ENCODE results near the gene SEMA4D.

The SEMA4D gene

DNA sequence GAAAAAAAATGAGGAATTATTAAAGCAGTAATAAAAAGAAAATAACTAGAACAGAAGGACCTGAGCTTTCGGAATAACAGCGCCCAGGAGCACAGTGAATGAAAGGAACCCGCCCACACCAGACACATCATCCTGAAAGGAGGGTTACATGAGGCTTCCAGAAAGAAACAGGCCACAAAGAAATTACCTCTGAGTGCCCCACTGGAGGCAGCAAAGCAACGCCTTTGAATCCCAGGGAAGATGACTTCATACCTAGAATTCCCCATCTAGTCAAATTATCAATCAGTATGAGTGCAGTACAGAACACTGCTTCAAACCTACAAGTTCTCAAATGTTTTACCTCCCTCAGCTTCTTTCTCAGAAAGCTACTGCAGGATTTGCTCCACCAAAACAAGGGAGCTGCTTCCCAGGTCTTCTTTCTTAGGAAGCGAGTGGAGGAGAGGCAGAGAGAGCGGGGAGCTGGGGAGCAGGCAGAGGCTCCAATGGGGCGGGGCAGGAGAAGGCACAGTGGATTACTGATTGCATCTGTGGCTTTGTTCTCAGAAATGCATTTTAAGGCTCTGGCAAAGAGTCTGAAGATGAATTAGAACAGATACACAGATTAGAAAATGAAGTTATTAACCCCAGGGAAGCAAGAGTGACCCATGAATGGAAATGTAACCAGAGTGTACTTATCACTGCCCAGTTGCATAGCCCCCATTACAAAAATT is 87.1 kb downstream of the SEMA4D start:
- no peak for DNase-seq (ENCODE audit: low read depth)

GRCh38 chr9:89410022-89410421 is 87.9 kb downstream of the SEMA4D start:
- no peak for DNase-seq (ENCODE audit: low read depth)

- no peak for DNase-seq (ENCODE audit: low read depth)
Measured at GRCh38 chr9:89409466-89409865, 88.4 kb downstream of the SEMA4D start.

DNA sequence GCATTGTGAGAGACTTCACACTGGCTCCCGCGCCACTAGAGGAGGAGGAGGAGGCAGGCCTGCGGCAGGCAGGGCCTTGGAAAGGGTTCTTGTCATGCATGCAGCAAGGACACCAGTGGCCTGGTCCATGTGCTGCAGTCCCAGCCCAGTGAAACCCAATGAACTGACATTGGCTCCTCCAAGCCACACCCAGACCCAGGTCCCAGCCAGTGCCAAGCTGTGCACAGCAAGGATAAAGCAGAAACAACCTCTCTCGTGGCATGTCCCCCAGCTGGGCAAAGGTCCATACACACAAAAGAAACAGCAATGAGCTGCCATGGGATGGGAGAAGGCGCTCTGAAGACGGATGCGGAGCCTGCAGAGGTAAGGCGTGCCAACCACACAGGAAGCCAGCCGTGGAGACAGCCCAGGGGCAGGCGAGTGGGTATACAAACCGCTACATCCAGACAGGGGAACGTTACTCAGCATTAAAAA is 89.2 kb downstream of the SEMA4D start:
- DNase-seq (ENCODE audit: low read depth) = no peak

DNA sequence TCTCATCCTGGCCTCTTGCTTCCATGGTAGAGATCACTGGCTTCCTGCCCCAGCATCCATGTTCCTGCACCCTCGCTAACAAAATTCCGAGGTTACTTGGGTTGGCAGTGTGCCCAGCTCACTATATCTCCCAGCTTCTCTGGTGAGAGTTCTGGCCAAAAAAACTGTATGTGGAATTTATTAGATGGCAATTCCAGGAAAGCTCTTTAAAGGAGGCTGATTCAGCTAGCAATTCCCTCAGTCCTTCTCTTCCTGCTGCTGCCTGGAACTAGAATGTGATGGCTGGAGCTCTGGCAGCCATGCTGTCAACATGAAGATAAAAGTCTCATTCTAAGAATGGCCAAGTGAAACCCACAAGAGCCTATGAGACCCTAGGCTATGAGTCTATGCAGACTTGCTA is 90.8 kb downstream of the SEMA4D start:
- DNase-seq (ENCODE audit: low read depth) = no peak

GRCh38 chr9:89405826-89406225 is 92.1 kb downstream of the SEMA4D start:
- DNase-seq (ENCODE audit: low read depth) = no peak

- DNase-seq (ENCODE audit: low read depth) = no peak
Measured at GRCh38 chr9:89404074-89404473, 93.8 kb downstream of the SEMA4D start.

DNA sequence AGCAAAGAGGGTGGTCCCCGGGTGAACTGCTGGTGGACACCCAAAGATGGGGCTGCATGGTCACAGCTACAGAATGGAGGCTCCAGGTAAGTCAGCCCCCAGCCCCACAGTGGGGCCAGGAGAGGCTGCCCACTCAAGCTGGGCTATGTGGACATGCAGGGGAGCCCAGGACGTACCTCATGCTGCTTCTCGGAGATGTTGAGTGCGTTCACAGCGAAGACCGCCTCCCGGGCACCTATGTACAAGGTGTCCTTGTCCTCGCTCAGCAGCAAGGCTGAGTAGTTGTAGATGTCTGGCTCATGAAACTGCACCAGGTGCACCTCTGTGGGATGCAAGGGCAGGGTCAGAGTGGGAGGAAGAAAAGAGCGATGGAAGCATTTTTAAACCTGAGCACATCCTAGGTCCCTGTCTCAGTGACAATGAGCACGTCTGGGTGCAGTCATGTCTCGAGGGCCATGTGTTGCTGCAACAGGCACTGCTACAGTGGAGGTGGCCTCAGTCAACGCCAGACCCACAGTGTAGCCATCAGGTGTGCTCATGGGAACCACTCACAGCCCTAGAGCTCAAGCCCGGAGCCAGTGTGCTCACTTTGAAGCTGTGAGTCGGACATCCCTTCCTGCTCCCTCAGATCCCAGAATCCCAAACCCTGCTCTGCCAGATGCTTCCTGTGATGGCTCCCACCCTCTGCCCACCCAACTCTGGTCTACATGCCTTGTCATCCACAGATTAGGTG is 95.1 kb downstream of the SEMA4D start:
- DNase-seq (ENCODE audit: low read depth) = no peak

DNA sequence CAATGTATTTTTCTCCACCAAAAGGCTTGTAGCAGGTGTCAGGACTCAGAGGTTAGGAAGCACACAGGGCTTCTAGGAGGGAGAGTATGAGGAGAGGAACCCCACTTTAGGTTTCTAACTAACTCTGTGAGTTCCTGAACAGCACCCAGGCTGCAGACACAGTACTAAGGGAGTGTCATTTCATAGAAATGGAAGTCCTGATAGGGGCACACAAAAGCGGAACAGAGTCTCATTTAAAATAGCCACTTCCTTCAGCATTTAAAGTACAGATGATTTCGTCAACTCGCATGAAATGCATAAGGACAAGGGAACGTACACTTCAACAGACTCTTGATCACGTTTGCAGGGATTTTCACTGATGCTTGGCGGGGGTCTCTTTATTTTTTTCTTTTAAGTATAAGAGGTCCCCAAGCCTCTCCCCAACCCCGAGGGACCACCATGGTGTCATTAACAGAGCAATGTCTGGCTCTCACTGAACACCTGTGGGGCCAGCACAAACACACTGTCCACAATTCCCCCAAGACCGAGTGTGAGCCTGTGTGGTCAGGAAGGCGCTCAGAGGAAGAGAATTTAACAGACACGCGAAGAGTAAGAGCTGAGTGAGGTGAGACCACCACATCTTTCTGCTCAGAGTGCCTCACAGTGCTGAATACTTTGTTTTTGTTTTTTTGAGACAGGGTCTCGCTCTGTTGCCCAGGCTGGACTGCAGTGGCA is 97.4 kb downstream of the SEMA4D start:
- no peak for DNase-seq (ENCODE audit: low read depth)

GRCh38 chr9:89398621-89399020 is 99.3 kb downstream of the SEMA4D start:
- DNase-seq (ENCODE audit: low read depth) = no peak

DNA sequence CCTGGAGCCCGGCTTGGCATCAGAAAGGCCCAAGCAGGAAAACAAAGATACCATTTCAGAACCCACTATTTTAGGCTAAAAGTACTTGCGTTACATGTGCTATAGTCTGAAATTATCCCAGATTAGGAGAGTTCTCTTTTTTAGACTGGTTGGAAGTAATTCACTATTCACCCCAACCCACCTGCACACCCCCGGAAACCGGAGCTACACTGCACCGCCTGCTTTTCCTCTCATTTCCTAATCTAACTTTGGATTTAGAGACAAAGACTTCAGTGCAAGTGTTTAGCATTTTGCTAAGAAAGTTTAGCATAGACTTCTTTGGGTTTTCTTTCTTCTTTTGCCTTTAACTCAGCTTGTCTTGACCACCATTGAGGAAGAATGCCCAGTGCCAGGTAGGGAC is 100.4 kb downstream of the SEMA4D start:
- DNase-seq (ENCODE audit: low read depth) = no peak

DNA sequence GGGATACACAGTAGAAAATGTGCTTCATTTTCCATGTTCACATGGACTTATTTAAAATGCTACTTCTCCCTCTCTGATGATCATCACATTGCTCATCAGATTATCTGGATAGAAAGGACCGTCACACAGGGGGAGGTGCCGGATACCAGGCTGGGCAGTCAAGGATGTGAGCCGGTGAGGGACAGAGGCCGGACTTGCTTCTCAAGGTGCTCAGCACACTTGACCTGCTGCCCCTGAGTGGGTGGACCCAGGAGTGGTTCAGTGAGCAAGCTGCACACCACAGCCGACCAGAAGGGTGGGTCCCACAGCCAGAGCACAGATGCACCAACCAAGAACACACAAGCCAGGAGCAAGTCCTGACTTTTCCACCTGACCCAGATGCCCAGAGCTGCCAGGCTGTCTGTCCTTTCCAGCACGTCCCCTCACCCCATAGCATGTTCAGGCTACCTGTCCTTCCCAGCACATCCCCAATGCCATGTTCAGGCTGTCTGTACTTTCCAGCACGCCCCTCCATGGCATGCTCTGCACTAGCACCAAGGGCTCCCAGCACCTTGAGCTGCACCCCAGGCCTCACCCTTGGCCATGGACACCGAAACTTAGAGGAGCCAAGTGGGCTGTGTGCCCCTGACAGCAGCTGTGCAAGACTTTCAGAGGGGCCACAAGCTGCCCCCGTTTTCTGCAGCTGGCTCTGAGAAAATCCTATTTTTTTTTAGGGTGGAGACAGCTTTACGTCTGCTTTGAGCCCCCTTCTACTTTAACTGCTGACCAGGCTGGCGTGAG is 101.8 kb downstream of the SEMA4D start:
- DNase-seq (ENCODE audit: low read depth) = no peak

DNA sequence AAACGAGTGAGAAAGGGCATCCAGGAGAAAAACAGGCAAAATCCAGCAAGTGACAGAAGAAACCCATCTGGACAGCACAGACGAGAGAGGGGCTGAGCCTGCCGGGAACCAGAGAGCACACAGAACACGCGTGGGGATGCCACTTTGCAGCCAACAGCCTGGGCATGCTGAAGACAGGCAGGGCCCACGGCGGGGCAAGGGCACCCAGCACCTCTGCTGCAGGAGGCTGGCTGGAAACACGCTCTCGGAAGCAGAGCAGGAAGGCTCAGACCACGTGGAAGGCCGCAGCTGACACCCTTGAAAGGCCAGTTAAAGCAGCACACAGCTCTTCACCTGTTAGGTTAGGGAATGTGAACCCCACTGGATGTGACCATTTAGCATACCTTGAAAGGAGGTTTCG is 103.5 kb downstream of the SEMA4D start:
- no peak for DNase-seq (ENCODE audit: low read depth)

DNA sequence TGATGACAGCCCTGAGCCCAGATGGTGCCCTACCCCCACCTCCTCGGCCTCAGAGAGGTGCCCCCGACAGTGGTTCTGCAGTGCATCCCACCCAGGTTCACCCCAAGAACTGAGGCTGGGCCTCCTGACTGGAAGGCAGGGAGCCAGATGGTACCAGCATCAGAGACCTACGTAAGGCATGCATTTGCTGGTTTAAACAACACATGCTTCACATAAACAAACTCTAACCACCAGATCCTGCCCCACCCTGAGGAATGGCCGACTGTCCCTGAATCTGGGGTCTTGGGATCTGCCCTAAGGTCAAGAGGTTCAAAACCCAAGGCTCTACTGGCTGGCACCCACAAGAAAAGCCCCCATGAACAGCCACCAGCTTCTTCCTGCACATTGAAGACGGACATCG is 106.3 kb downstream of the SEMA4D start:
- no peak for DNase-seq (ENCODE audit: low read depth)

DNA sequence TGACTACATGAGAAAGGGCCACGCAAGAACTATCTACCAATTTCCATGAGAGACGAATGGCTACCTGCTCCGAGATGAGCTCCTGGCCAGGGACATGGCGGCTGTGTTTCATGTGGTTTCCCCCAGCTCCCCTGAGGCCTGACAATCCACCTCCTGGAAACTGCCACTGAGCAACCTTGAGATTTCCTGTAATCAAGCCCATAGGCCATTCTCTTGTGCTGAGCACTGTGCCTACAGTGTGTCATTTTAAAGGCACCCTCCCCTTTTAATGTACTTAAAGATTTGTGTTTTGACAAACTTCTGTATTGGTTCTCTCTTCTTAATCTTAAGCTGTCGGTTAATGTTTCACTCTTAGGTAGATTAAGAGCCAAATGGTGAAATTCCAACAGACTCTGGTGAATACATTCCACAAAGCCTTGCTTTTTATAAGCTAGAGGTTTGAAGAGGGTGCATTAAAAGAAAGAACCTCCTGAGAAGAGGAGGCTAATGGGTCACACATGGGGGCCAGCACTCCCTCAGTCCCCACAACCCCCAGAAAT is 107.3 kb downstream of the SEMA4D start:
- no peak for DNase-seq (ENCODE audit: low read depth)

DNA sequence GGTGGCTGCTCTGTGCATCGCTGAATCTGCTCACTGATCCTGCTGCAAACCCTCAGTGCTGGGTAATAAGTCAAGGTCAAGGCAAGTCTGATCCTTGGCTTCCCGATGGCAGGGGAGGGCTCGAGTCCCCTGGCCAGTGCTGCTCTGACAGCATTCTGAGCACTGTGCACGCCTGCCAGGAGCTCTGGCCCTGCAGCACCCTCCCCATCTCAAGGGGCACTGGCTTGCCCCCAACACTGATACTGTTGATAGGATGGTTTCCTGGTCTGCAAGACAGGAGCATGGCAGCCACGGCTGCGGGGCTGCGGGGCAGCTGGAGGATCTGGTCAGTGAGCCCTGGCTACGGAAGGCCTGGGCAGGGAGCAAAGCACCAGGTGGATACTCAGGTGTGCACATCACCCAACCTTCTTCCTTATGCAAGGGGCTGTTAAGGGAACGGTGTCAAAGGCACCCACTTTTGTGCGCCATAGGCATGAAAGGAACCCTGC is 107.8 kb downstream of the SEMA4D start:
- DNase-seq (ENCODE audit: low read depth) = no peak

DNA sequence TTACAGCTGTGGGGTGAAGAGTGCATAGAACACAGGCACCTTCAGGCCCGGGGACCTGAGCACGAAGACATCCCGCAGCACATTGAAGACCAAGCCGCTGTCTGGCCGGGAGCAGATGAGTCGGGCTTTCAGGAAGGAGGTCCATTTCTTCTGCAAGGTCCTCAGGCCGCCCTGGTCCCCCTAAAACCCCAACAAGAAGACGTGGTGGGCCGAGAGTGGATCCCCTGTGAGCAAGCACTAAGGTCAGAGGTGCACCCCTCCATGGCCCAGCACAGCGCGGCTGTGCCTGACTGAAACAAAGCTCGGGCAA is 109.1 kb downstream of the SEMA4D start:
- DNase-seq (ENCODE audit: low read depth) = no peak

DNA sequence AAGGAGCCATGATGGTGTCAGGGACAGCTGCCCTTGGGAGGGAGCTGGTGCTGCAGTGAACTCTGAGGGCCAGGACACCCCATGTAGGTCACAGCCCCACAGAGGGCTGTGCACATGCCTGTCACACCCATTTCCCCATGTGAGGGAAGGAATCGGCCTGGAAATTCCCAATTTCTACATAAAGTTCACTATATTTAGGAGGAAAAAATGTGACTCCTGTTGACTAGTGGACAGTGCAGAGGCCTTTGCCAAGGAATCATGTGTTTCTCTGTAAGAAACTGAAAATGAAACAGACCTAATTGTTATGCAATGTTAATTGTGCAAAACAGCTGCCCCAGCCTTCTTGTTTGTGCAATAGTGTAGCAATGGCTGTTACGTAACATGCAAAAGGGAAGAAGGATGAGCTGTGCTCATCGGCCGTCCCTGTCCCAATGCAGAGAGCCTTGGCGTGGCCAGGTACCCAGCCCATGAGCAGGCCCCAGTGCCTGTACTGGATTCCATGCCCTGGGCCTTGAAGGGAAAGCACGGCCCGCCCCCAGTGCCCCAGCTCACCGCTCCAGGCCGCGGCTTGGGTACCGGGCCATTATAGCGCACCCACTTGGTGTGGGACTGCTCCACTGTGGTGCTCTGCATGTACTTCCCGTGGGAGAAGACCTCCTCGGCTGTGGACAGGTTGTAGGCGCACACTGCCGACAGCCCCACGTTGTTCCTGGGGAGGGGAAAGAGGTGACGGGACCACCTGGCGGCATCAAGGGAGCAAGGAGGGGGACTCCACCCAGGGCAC is 109.6 kb downstream of the SEMA4D start:
- no peak for DNase-seq (ENCODE audit: low read depth)

DNA sequence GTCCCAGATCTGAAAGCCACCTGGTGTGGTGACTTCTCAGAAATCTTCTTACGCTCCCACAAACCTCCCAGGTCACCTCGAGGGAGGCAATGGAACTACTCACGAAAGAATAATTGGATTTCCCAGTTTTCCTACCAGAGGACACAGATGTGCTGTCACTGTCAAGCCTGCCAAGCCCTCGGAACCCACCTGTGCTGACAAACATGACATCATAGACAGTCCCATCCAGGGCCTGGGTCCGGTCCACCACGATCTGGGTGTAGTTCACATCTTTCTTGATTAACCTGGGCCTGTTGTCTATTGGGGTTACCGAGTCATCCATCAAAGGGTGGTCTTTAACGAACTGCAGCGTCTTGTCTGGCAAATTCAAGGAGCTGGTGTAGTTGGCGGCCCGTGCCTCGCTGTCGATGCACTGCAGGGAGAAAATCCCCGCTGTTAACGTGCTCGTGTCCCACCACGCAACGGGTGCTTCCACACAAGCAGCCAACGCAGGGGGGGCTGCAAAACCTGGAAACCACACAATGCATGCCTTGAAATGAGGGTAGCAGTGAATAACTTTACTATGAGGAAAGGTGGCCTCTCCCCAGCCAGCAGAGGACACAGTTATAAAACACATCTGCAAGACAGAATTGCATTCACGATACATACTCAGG is 110.6 kb downstream of the SEMA4D start:
- DNase-seq (ENCODE audit: low read depth) = no peak

GRCh38 chr9:89386797-89387196 is 111.1 kb downstream of the SEMA4D start:
- DNase-seq (ENCODE audit: low read depth) = no peak

DNA sequence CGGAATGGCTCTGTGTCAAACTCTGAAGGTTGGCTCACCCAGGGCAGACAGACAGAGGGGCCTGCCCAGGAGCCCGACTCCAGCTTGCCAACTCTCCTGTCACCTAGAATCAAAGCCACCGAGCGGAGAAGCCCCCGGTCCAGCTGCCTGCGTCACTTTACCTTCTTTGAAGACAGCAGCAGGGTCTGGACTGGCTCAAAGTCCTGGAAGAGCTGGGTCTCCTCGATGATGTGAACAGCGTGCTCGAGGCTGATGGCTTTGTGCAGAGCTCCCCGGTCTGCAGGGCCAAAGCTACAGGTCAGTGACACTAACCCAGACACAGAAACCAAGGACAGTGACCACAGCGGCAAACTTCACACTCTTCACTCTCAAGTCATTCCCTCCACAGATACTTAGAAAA is 111.7 kb downstream of the SEMA4D start:
- no peak for DNase-seq (ENCODE audit: low read depth)

Measured in HS-27A (cell line).